ENCODE measurements around the gene TXK.

Gene TXK

GRCh38 chr4:48137846-48138245 lies 3.8 kb upstream of the TXK start:
- DNase-seq (ENCODE audit: low spot score) = no peak

GRCh38 chr4:48133669-48134068 lies 381 bp downstream of the TXK start:
- DNase-seq (ENCODE audit: low spot score) = no peak

GRCh38 chr4:48131736-48132135 lies 2.3 kb downstream of the TXK start:
- DNase-seq (ENCODE audit: low spot score) = no peak

GRCh38 chr4:48130100-48130499 lies 4.0 kb downstream of the TXK start:
- DNase-seq (ENCODE audit: low spot score) = no peak

GRCh38 chr4:48129307-48130014 lies 4.6 kb downstream of the TXK start:
- peak; percentile 19 for DNase-seq (ENCODE audit: low spot score)

GRCh38 chr4:48127682-48128404 lies 6.2 kb downstream of the TXK start:
- DNase-seq (ENCODE audit: low spot score) = peak; percentile 97

- no peak for DNase-seq (ENCODE audit: low spot score)
Measured at GRCh38 chr4:48127231-48127630, 6.8 kb downstream of the TXK start.

GRCh38 chr4:48126621-48127020 lies 7.4 kb downstream of the TXK start:
- no peak for DNase-seq (ENCODE audit: low spot score)

- no peak for DNase-seq (ENCODE audit: low spot score)
Measured at GRCh38 chr4:48124870-48125269, 9.2 kb downstream of the TXK start.

GRCh38 chr4:48122756-48123155 lies 11.3 kb downstream of the TXK start:
- no peak for DNase-seq (ENCODE audit: low spot score)

GRCh38 chr4:48121180-48121579 lies 12.9 kb downstream of the TXK start:
- no peak for DNase-seq (ENCODE audit: low spot score)

GRCh38 chr4:48120132-48120531 lies 13.9 kb downstream of the TXK start:
- no peak for DNase-seq (ENCODE audit: low spot score)

- DNase-seq (ENCODE audit: low spot score) = no peak
Measured at GRCh38 chr4:48119646-48120045, 14.4 kb downstream of the TXK start.

- DNase-seq (ENCODE audit: low spot score) = no peak
Measured at GRCh38 chr4:48118081-48118480, 16.0 kb downstream of the TXK start.

GRCh38 chr4:48116582-48116981 lies 17.5 kb downstream of the TXK start:
- no peak for DNase-seq (ENCODE audit: low spot score)

GRCh38 chr4:48114412-48114811 lies 19.6 kb downstream of the TXK start:
- no peak for DNase-seq (ENCODE audit: low spot score)

- no peak for DNase-seq (ENCODE audit: low spot score)
Measured at GRCh38 chr4:48112017-48112667, 21.9 kb downstream of the TXK start.

- DNase-seq (ENCODE audit: low spot score) = no peak
Measured at GRCh38 chr4:48110452-48110978, 23.5 kb downstream of the TXK start.

GRCh38 chr4:48109413-48110263 lies 24.4 kb downstream of the TXK start:
- peak; percentile 57 for DNase-seq (ENCODE audit: low spot score)

GRCh38 chr4:48108309-48109073 lies 25.6 kb downstream of the TXK start:
- DNase-seq (ENCODE audit: low spot score) = no peak

- DNase-seq (ENCODE audit: low spot score) = no peak
Measured at GRCh38 chr4:48105230-48105629, 28.8 kb downstream of the TXK start.
